WTC11 (cell line): ENCODE results near the gene CYP8B1. TPM values are rescaled to one million over a fixed set of nuclear protein-coding genes. Genes with fewer than 3 reads are reported as not detected.
A peak's percentile ranks its signal among the peaks of the same experiment; 100 is the strongest.

Source experiments
- ATAC-seq: fragments of 200-7000 bp; cut with Tn5 transposase; 2 replicates; pipeline ENCODE4 v1.10.0; 2021; ENCODE audit warnings: mild to moderate bottlenecking, moderate library complexity
- CTCF ChIA-PET: fragments of 300-600 bp; sonication (Branson Sonifier 250); formaldehyde crosslinking; loops from one replicate; lab custom pipeline; 2021; ENCODE audit warnings: antibody characterized with exemption; lab: Charles Lee
- POLR2A ChIA-PET: fragments of 350-600 bp; sonication (Branson Sonifier 250); formaldehyde crosslinking; loops from one replicate; lab custom pipeline; 2021; ENCODE audit warnings: antibody characterized with exemption; lab: Charles Lee
- DNase-seq: peaks from one replicate; pipeline ENCODE4 v3.0.0; 2021; ENCODE audit warnings: low spot score
- H3K27ac Mint-ChIP-seq: 2 replicates; pipeline ENCODE4 v1.8.0; 2021; ENCODE audit warnings: mixed read lengths
- H3K27me3 Mint-ChIP-seq: 2 replicates; pipeline ENCODE4 v1.8.0; 2021; ENCODE audit warnings: low read depth, mild to moderate bottlenecking, moderate library complexity, mixed read lengths
- H3K36me3 Mint-ChIP-seq: 2 replicates; pipeline ENCODE4 v1.8.0; 2021; ENCODE audit warnings: mixed read lengths
- H3K4me1 Mint-ChIP-seq: 2 replicates; pipeline ENCODE4 v1.8.0; 2022; ENCODE audit warnings: mixed read lengths
- H3K4me3 Mint-ChIP-seq: 2 replicates; pipeline ENCODE4 v1.8.0; 2021; ENCODE audit warnings: mild to moderate bottlenecking, moderate library complexity, mixed read lengths
- H3K9me3 Mint-ChIP-seq: 2 replicates; pipeline ENCODE4 v1.8.0; 2021; ENCODE audit warnings: mixed read lengths
- AFF4 ChIP-seq: sonication (generic); formaldehyde crosslinking; IDR thresholded peaks from 2 replicates; pipeline ENCODE4 v1.8.1; 2023; ENCODE audit warnings: mild to moderate bottlenecking, missing genetic modification reagents, borderline replicate concordance
- ATF1 ChIP-seq: sonication (generic); formaldehyde crosslinking; IDR thresholded peaks from 2 replicates; pipeline ENCODE4 v1.8.1; 2023; ENCODE audit warnings: mild to moderate bottlenecking, moderate library complexity, missing genetic modification reagents
- CBFB ChIP-seq: sonication (generic); formaldehyde crosslinking; IDR thresholded peaks from 2 replicates; pipeline ENCODE4 v1.8.1; 2022; ENCODE audit warnings: mild to moderate bottlenecking, low read depth, missing genetic modification reagents
- E2F1 ChIP-seq: sonication (generic); formaldehyde crosslinking; IDR thresholded peaks from 2 replicates; pipeline ENCODE4 v1.8.0; 2022; ENCODE audit warnings: mild to moderate bottlenecking, missing genetic modification reagents
- E2F5 ChIP-seq: sonication (generic); formaldehyde crosslinking; IDR thresholded peaks from 2 replicates; pipeline ENCODE4 v1.8.1; 2022; ENCODE audit warnings: mild to moderate bottlenecking, moderate library complexity, missing genetic modification reagents
- ELF4 ChIP-seq: sonication (generic); formaldehyde crosslinking; IDR thresholded peaks from 2 replicates; pipeline ENCODE4 v1.8.1; 2022; ENCODE audit warnings: low read depth, mild to moderate bottlenecking, moderate library complexity, missing genetic modification reagents
- EMX1 ChIP-seq: fragments of 250-450 bp; sonication (Bioruptor Pico); IDR thresholded peaks from 2 replicates; pipeline ENCODE4 v1.8.0; 2021; ENCODE audit warnings: mild to moderate bottlenecking
- ETV6 ChIP-seq: sonication (generic); formaldehyde crosslinking; IDR thresholded peaks from 2 replicates; pipeline ENCODE4 v1.8.1; 2022; ENCODE audit warnings: mild to moderate bottlenecking, missing genetic modification reagents
- FOXK1 ChIP-seq: sonication (generic); formaldehyde crosslinking; IDR thresholded peaks from 2 replicates; pipeline ENCODE4 v1.8.0; 2022; ENCODE audit warnings: mild to moderate bottlenecking, moderate library complexity, missing genetic modification reagents
- FOXP4 ChIP-seq: sonication (generic); formaldehyde crosslinking; IDR thresholded peaks from 2 replicates; pipeline ENCODE4 v1.8.0; 2022; ENCODE audit warnings: mild to moderate bottlenecking, missing genetic modification reagents
- GRHL2 ChIP-seq: fragments of 250-450 bp; sonication (Bioruptor Pico); IDR thresholded peaks from 2 replicates; pipeline ENCODE4 v1.8.0; 2022; ENCODE audit warnings: mild to moderate bottlenecking, moderate library complexity; ENCODE audit not compliant: insufficient replicate concordance, severe bottlenecking
- GTF2I ChIP-seq: fragments of 250-450 bp; sonication (Bioruptor Pico); conservative IDR thresholded peaks from 2 replicates; pipeline ENCODE4 v1.4.0; 2021; ENCODE audit warnings: mild to moderate bottlenecking
- HMGA2 ChIP-seq: fragments of 250-450 bp; sonication (Bioruptor Pico); IDR thresholded peaks from 2 replicates; pipeline ENCODE4 v1.4.0; 2021; ENCODE audit warnings: mild to moderate bottlenecking, moderate library complexity
- HMGXB4 ChIP-seq: sonication (generic); formaldehyde crosslinking; IDR thresholded peaks from 2 replicates; pipeline ENCODE4 v1.8.1; 2023; ENCODE audit warnings: mild to moderate bottlenecking, moderate library complexity, missing genetic modification reagents
- IRF1 ChIP-seq: sonication (generic); formaldehyde crosslinking; IDR thresholded peaks from 2 replicates; pipeline ENCODE4 v1.8.0; 2023; ENCODE audit warnings: missing genetic modification reagents
- IRF2 ChIP-seq: sonication (generic); formaldehyde crosslinking; IDR thresholded peaks from 2 replicates; pipeline ENCODE4 v1.8.0; 2022; ENCODE audit warnings: low read depth, missing genetic modification reagents, borderline replicate concordance
- NR1H2 ChIP-seq: sonication (generic); formaldehyde crosslinking; IDR thresholded peaks from 2 replicates; pipeline ENCODE4 v1.9.0; 2021; ENCODE audit warnings: mild to moderate bottlenecking, moderate library complexity, missing genetic modification reagents
- OVOL2 ChIP-seq: fragments of 250-450 bp; sonication (Bioruptor Pico); IDR thresholded peaks from 2 replicates; pipeline ENCODE4 v1.9.0; 2021; ENCODE audit warnings: mild to moderate bottlenecking, borderline replicate concordance
- PRRX2 ChIP-seq: fragments of 250-450 bp; sonication (Bioruptor Pico); IDR thresholded peaks from 2 replicates; pipeline ENCODE4 v1.8.0; 2021; ENCODE audit warnings: mild to moderate bottlenecking
- RELA ChIP-seq: sonication (generic); formaldehyde crosslinking; IDR thresholded peaks from 2 replicates; pipeline ENCODE4 v1.8.1; 2022; ENCODE audit warnings: missing genetic modification reagents, mild to moderate bottlenecking, borderline replicate concordance
- SMAD3 ChIP-seq: sonication (generic); formaldehyde crosslinking; IDR thresholded peaks from 2 replicates; pipeline ENCODE4 v1.8.0; 2022; ENCODE audit warnings: missing genetic modification reagents, mild to moderate bottlenecking, borderline replicate concordance
- TEAD1 ChIP-seq: sonication (generic); formaldehyde crosslinking; IDR thresholded peaks from 2 replicates; pipeline ENCODE4 v1.8.0; 2022; ENCODE audit warnings: mild to moderate bottlenecking, missing genetic modification reagents
- TP53 ChIP-seq: sonication (generic); formaldehyde crosslinking; IDR thresholded peaks from 2 replicates; pipeline ENCODE4 v1.8.1; 2023; ENCODE audit warnings: mild to moderate bottlenecking, missing genetic modification reagents
- ZBTB21 ChIP-seq: sonication (generic); formaldehyde crosslinking; IDR thresholded peaks from 2 replicates; pipeline ENCODE4 v1.8.1; 2023; ENCODE audit warnings: mild to moderate bottlenecking, missing genetic modification reagents, borderline replicate concordance
- ZNF138 ChIP-seq: sonication (generic); formaldehyde crosslinking; conservative IDR thresholded peaks from 2 replicates; pipeline ENCODE4 v1.8.1; 2022; ENCODE audit warnings: mild to moderate bottlenecking, moderate library complexity, missing genetic modification reagents
- ZNF317 ChIP-seq: sonication (generic); formaldehyde crosslinking; IDR thresholded peaks from 2 replicates; pipeline ENCODE4 v1.8.1; 2023; ENCODE audit warnings: low read depth, mild to moderate bottlenecking, moderate library complexity, missing genetic modification reagents, borderline replicate concordance
- ZNF423 ChIP-seq: fragments of 250-450 bp; sonication (Bioruptor Pico); IDR thresholded peaks from 2 replicates; pipeline ENCODE4 v2.1.2; 2022; ENCODE audit warnings: mild to moderate bottlenecking, moderate library complexity
- total RNA-seq: library from RNA; stranded (reverse); gene quantifications from 3 replicates; pipeline ENCODE4 v1.2.3, GENCODE V29; 2021

CYP8B1 gene
- total RNA-seq, 1 experiment from 2014 or later = 0.13 TPM

GRCh38 chr3:42880601-42881451 is 5.1 kb upstream of the CYP8B1 start:
- H3K27ac Mint-ChIP-seq = 0 out of 2 replicates have a peak overlapping the region, but pooled peaks have one; percentile 77
- DNase-seq (peak; percentile 91), ATAC-seq (peak; percentile 97)
- peak overlapping the region; percentile 85 for H3K4me3 Mint-ChIP-seq
- no peaks in the 10 kb centered on the region for H3K36me3 Mint-ChIP-seq
- ChIA-PET CTCF (interaction anchor here (0.6 to 3.5 kb wide), 44 partner anchors 9 to 651 kb away, joined by 3 to 55 read pairs (median 5); partner anchors contain the start of gene SS18L2), POLR2A (interaction anchor here (0.6 to 1.1 kb wide), 2 partner anchors 74 to 77 kb away, joined by 3 to 6 read pairs; partner anchors contain the start of gene HIGD1A)
- peaks cover 7% of the 10 kb centered on the region for H3K27me3 Mint-ChIP-seq
- peaks cover 25% of the 10 kb centered on the region for H3K4me1 Mint-ChIP-seq
- no peaks in the 10 kb centered on the region for H3K9me3 Mint-ChIP-seq
- no peak for TF ChIP-seq CBFB (CRISPR knock-in tag)
- TF ChIP-seq FOXK1 = 0 out of 2 replicates have a peak, but pooled peaks have one; percentile 32
- no peak for TF ChIP-seq OVOL2 (CRISPR knock-in tag)
- TF ChIP-seq NR1H2 = no peak
- TF ChIP-seq PRRX2 (CRISPR knock-in tag) = no peak
- TF ChIP-seq GRHL2 (CRISPR knock-in tag) = no peak
- TF ChIP-seq E2F5 (CRISPR knock-in tag) = 0 out of 2 replicates have a peak, but pooled peaks have one; percentile 25
- TF ChIP-seq GTF2I (CRISPR knock-in tag) = no peak
- no peak for TF ChIP-seq ATF1
- no peak for TF ChIP-seq AFF4 (CRISPR knock-in tag)
- no peak for TF ChIP-seq FOXP4 (CRISPR knock-in tag)
- TF ChIP-seq HMGA2 (CRISPR knock-in tag) = no peak
- no peak for TF ChIP-seq IRF2
- TF ChIP-seq ETV6 = peak; percentile 38; the same call in 1 of the 2 replicates
- TF ChIP-seq TEAD1 (CRISPR knock-in tag) = peak; percentile 75; the same call in 1 of the 2 replicates
- TF ChIP-seq HMGXB4 (CRISPR knock-in tag) = peak; percentile 85
- TF ChIP-seq E2F1 = 0 out of 2 replicates have a peak, but pooled peaks have one; percentile 25
- TF ChIP-seq EMX1 (CRISPR knock-in tag) = no peak
- TF ChIP-seq SMAD3 = no peak
- TF ChIP-seq ZNF317 = no peak
- no peak for TF ChIP-seq ELF4
- no peak for TF ChIP-seq ZBTB21 (CRISPR knock-in tag)
- no peak for TF ChIP-seq RELA (CRISPR knock-in tag)
- no peak for TF ChIP-seq ZNF423 (CRISPR knock-in tag)
- no peak for TF ChIP-seq TP53
- TF ChIP-seq IRF1 = no peak
- no peak for TF ChIP-seq ZNF138 (CRISPR knock-in tag)
